HepG2 (cell line): ENCODE data around the gene CCND2. TPM values are rescaled to one million over a fixed set of nuclear protein-coding genes. Genes with fewer than 3 reads are reported as not detected.

Experiments
- ATAC-seq: fragments of 200-7000 bp; cut with Tn5 transposase; 3 replicates; pipeline ENCODE4 v1.9.1; 2020; ENCODE audit warnings: mild to moderate bottlenecking, moderate library complexity
- Bru-seq: library from RNA; stranded (reverse); fragments of 400-500 nt; gene quantifications from one replicate; lab custom pipeline; 2021; lab: Mats Ljungman, UMichigan
- BruChase-seq, 2 experiments: library from RNA; stranded (reverse); fragments of 400-500 nt; gene quantifications; one replicate each; lab custom pipeline; 2021; lab: Mats Ljungman, UMichigan
- BruUV-seq: library from RNA; stranded (reverse); fragments of 400-500 nt; replicated peaks from 2 replicates; lab custom pipeline; 2021; lab: Mats Ljungman, UMichigan
- CTCF ChIA-PET: fragments of 300-600 bp; formaldehyde crosslinking; extraction: SDS; loops from one replicate; lab custom pipeline; 2021; ENCODE audit warnings: low total read pairs, inconsistent platforms, low intra/inter-chr PET ratio; lab: Yijun Ruan, JAX
- POLR2A ChIA-PET: fragments of 350-600 bp; sonication (Branson Sonifier 250); formaldehyde crosslinking; loops from one replicate; lab custom pipeline; 2020; ENCODE audit warnings: antibody characterized with exemption, inconsistent platforms; lab: Yijun Ruan, JAX
- DNase-seq: peaks from one replicate; pipeline ENCODE4 v3.0.0-alpha.2; 2015; ENCODE audit warnings: low spot score
- FAIRE-seq: peaks from 3 replicates; lab custom pipeline; 2011; peaks lifted over from hg19 to GRCh38; lab: Jason Lieb, UNC
- H2AFZ ChIP-seq: one replicate; pipeline ENCODE4 v1.6.1; 2011; ENCODE audit warnings: low read length, inconsistent platforms
- H3K27ac ChIP-seq: fragments of 300-600 bp; 3 replicates; pipeline ENCODE4 v1.8.0; 2011; ENCODE audit warnings: mixed run types, mild to moderate bottlenecking, mixed read lengths, low read length, inconsistent platforms; ENCODE audit not compliant: insufficient read depth; ENCODE audit errors: extremely low read length
- H3K27me3 ChIP-seq, 2 experiments: fragments of 200-600 bp in 1 of 2; 2 replicates in 1 of 2; 3 replicates in 1 of 2; pipeline versions ENCODE4 v1.6.0 to v1.8.0; 2011; ENCODE audit warnings: low read length in 2 of 2, mild to moderate bottlenecking in 2 of 2, moderate library complexity in 2 of 2, inconsistent platforms in 1 of 2; ENCODE audit not compliant: insufficient read depth in 2 of 2, control insufficient read depth in 1 of 2
- H3K36me3 ChIP-seq, 2 experiments: fragments of 200-600 bp in 1 of 2; replicated peaks in 1 of 2; 2 replicates in 1 of 2; 3 replicates in 1 of 2; pipeline versions ENCODE4 v1.5.1 to v1.8.0; 2011; ENCODE audit warnings: low read length in 2 of 2, inconsistent platforms in 1 of 2; ENCODE audit not compliant: insufficient read depth in 2 of 2, control insufficient read depth in 1 of 2
- H3K4me1 ChIP-seq: 2 replicates; pipeline ENCODE4 v1.5.1; 2012; ENCODE audit warnings: low read length, inconsistent platforms; ENCODE audit not compliant: insufficient read depth
- H3K4me2 ChIP-seq: 2 replicates; pipeline ENCODE4 v1.6.0; 2011; ENCODE audit warnings: low read depth, low read length, inconsistent platforms
- H3K4me3 ChIP-seq, 3 experiments: fragments of 200-600 bp in 1 of 3; sonication (generic), shearing (Covaris generic) in 1 of 3; replicated peaks in 1 of 3; 2 replicates each; pipeline ENCODE4 v1.5.1; 2011 to 2016; ENCODE audit warnings: low read length in 3 of 3, inconsistent platforms in 2 of 3, low read depth in 2 of 3, mild to moderate bottlenecking in 2 of 3, control low read depth in 1 of 3, mixed read lengths in 1 of 3; ENCODE audit not compliant: insufficient read depth in 1 of 3
- H3K79me2 ChIP-seq: one replicate; pipeline ENCODE4 v1.6.1; 2011; ENCODE audit warnings: low read length, inconsistent platforms; ENCODE audit not compliant: insufficient read depth
- H3K9ac ChIP-seq: 2 replicates; pipeline ENCODE4 v1.6.0; 2011; ENCODE audit warnings: mild to moderate bottlenecking, low read depth, low read length, inconsistent platforms; ENCODE audit not compliant: insufficient read depth
- H3K9me3 ChIP-seq: 2 replicates; pipeline ENCODE4 v1.5.1; 2012; ENCODE audit warnings: mild to moderate bottlenecking, low read length
- H4K20me1 ChIP-seq: 2 replicates; pipeline ENCODE4 v1.6.0; 2011; ENCODE audit warnings: inconsistent platforms, mild to moderate bottlenecking, low read length, moderate library complexity; ENCODE audit not compliant: insufficient read depth
- GATAD1 ChIP-seq: IDR thresholded peaks from 2 replicates; pipeline ENCODE4 v1.6.1; 2016; ENCODE audit warnings: missing genetic modification reagents, missing compliant biosample characterization
- HMGXB3 ChIP-seq: sonication (generic); formaldehyde crosslinking; IDR thresholded peaks from 2 replicates; pipeline ENCODE4 v1.4.0; 2020; ENCODE audit warnings: missing genetic modification reagents, borderline replicate concordance
- HMGXB4 ChIP-seq, 2 experiments: sonication (generic) in 1 of 2; formaldehyde crosslinking in 1 of 2; IDR thresholded peaks; 2 replicates each; pipeline versions ENCODE4 v1.4.0 to v1.6.1; 2018 to 2020; ENCODE audit warnings: missing genetic modification reagents in 2 of 2, borderline replicate concordance in 1 of 2, low read depth in 1 of 2, mild to moderate bottlenecking in 1 of 2, missing biosample characterization in 1 of 2
- HOXA9 ChIP-seq: sonication (generic); formaldehyde crosslinking; IDR thresholded peaks from 2 replicates; pipeline ENCODE4 v1.8.1; 2022; ENCODE audit warnings: missing genetic modification reagents, mild to moderate bottlenecking, moderate library complexity, borderline replicate concordance
- KAT7 ChIP-seq: IDR thresholded peaks from 2 replicates; pipeline ENCODE4 v1.6.1; 2018; ENCODE audit warnings: borderline replicate concordance, missing compliant biosample characterization
- MXD1 ChIP-seq: sonication (generic); formaldehyde crosslinking; IDR thresholded peaks from 2 replicates; pipeline ENCODE4 v1.4.0; 2020; ENCODE audit warnings: mild to moderate bottlenecking, missing genetic modification reagents
- SATB2 ChIP-seq: sonication (generic); formaldehyde crosslinking; IDR thresholded peaks from 2 replicates; pipeline ENCODE4 v1.5.0; 2020; ENCODE audit warnings: missing genetic modification reagents
- SMARCC2 ChIP-seq: fragments of 450-650 bp; IDR thresholded peaks from 2 replicates; pipeline ENCODE4 v1.6.1; 2017; ENCODE audit warnings: antibody characterized with exemption, mild to moderate bottlenecking
- ZFP36L2 ChIP-seq: sonication (generic); formaldehyde crosslinking; IDR thresholded peaks from 2 replicates; pipeline ENCODE4 v1.4.0; 2020; ENCODE audit warnings: missing genetic modification reagents
- ZNF354B ChIP-seq: sonication (generic); formaldehyde crosslinking; IDR thresholded peaks from 2 replicates; pipeline ENCODE4 v1.8.0; 2022; ENCODE audit warnings: mild to moderate bottlenecking, missing genetic modification reagents
- ZNF737 ChIP-seq: sonication (generic); formaldehyde crosslinking; IDR thresholded peaks from 2 replicates; pipeline ENCODE4 v1.5.0; 2020; ENCODE audit warnings: missing genetic modification reagents, mild to moderate bottlenecking, borderline replicate concordance
- WGBS: methylation state at CpG from one replicate; pipeline ENCODE4 v1.1.6; 2017; ENCODE audit warnings: low lambda C conversion rate; 5-methylcytosine and 5-hydroxymethylcytosine counted together
- in situ Hi-C: cut with HindIII; loops from 2 replicates; pipeline ENCODE4 v1.10.0; 2017; ENCODE audit warnings: low pct_unique_long_range_greater_than_20kb; ENCODE audit not compliant: extremely low pct_ligation_motif_present
- intact Hi-C: fragments of 100-400 bp; cut with micrococcal nuclease; formaldehyde crosslinking; loops from one replicate; pipeline ENCODE4 v1.10.0; 2022; ENCODE audit not compliant: unreplicated experiment
- long read RNA-seq, 2 experiments: library from RNA in 1 of 2; library from polyadenylated mRNA in 1 of 2; stranded (forward) in 1 of 2; unstranded in 1 of 2; transcript quantifications; one replicate each; pipeline ENCODE4 v2.0.0, GENCODE V29; 2019 to 2022
- polyA minus RNA-seq, 3 experiments: library from RNA; depleted of rRNA, polyadenylated mRNA; stranded (reverse); fragments of >200 nt; gene quantifications; 2 replicates each; pipeline ENCODE4 v1.2.3, GENCODE V29; 2011; ENCODE audit warnings: low replicate concordance in 1 of 3
- polyA plus RNA-seq, 8 experiments: library from polyadenylated mRNA; depleted of rRNA in 3 of 8; stranded (reverse) in 7 of 8; unstranded in 1 of 8; fragments of >200 nt; fragmentation: Illumina TruSeq in 4 of 8; extraction: Trizol in 4 of 8; gene quantifications; 2 replicates each; pipeline versions ENCODE4 v1.2.1 to v1.2.3, GENCODE V29; 2011 to 2016; ENCODE audit warnings: low read depth in 4 of 8, missing spikeins in 1 of 8, mixed read lengths in 1 of 8; ENCODE audit not compliant: insufficient read depth in 1 of 8
- total RNA-seq, 5 experiments: library from RNA; depleted of rRNA; stranded (reverse); fragments of >200 nt; fragmentation: Illumina TruSeq; extraction: Trizol; gene quantifications; 2 replicates each; pipeline ENCODE4 v1.2.3, GENCODE V29; 2016; ENCODE audit warnings: low read depth in 1 of 5

The CCND2 gene
- total RNA-seq (2016; rRNA removed; fragmentation: Illumina TruSeq; extraction: Trizol) (1.1 and 1.4 TPM in 2 replicates), polyA plus RNA-seq (2011; rRNA removed) (0.61 and 0.90 TPM in 2 replicates), polyA minus RNA-seq (2011; rRNA and poly(A)+ RNA removed; ENCODE audit: low replicate concordance) (2.3 and 2.5 TPM in 2 replicates), Bru-seq, nascent RNA (percentile 52 among the genes with signal in this experiment), BruChase-seq, experiment 1, labeled RNA remaining after a 6-hour chase (percentile 80 among the genes with signal in this experiment), BruChase-seq, experiment 2, labeled RNA remaining after a 2-hour chase (percentile 69 among the genes with signal in this experiment)
- 0.09 and 0.20 TPM in 2 replicates for total RNA-seq (2016; cell fraction: cytosol; rRNA removed; fragmentation: Illumina TruSeq; extraction: Trizol; ENCODE audit: low read depth)
- total RNA-seq (2016; cell fraction: insoluble cytoplasmic fraction; rRNA removed; fragmentation: Illumina TruSeq; extraction: Trizol), result 1.1 and 1.3 TPM in 2 replicates
- 0.28 and 0.34 TPM in 2 replicates for total RNA-seq (2016; cell fraction: membrane; rRNA removed; fragmentation: Illumina TruSeq; extraction: Trizol)
- total RNA-seq (2016; cell fraction: nucleus; rRNA removed; fragmentation: Illumina TruSeq; extraction: Trizol), result 1.3 and 1.4 TPM in 2 replicates
- 0.34 and 0.68 TPM in 2 replicates for polyA plus RNA-seq (2011; cell fraction: cytosol; rRNA removed)
- polyA plus RNA-seq (2011; cell fraction: nucleus; rRNA removed), result 1.3 and 1.6 TPM in 2 replicates
- 0.36 and 0.44 TPM in 2 replicates for polyA plus RNA-seq (2012)
- 0.06 and 0.07 TPM in 2 replicates for polyA plus RNA-seq (2016; cell fraction: cytosol; fragmentation: Illumina TruSeq; extraction: Trizol; ENCODE audit: low read depth)
- 0.34 and 0.55 TPM in 2 replicates for polyA plus RNA-seq (2016; cell fraction: insoluble cytoplasmic fraction; fragmentation: Illumina TruSeq; extraction: Trizol; ENCODE audit: low read depth)
- 0.05 and 0.07 TPM in 2 replicates for polyA plus RNA-seq (2016; cell fraction: membrane; fragmentation: Illumina TruSeq; extraction: Trizol; ENCODE audit: low read depth)
- polyA plus RNA-seq (2016; cell fraction: nucleus; fragmentation: Illumina TruSeq; extraction: Trizol; ENCODE audit: insufficient read depth, low read depth), result 0.85 and 1.2 TPM in 2 replicates
- polyA minus RNA-seq (2011; cell fraction: cytosol; rRNA and poly(A)+ RNA removed), result 1.4 and 2.3 TPM in 2 replicates
- 1.3 and 2.0 TPM in 2 replicates for polyA minus RNA-seq (2011; cell fraction: nucleus; rRNA and poly(A)+ RNA removed)
- long read RNA-seq, experiment 1, result 0 reads
- long read RNA-seq, experiment 2, full-length matches to known transcripts, result 1 of 2 reads
- long read RNA-seq, experiment 2, partial matches to known transcripts, result 1 of 2 reads
- long read RNA-seq, experiment 2, other reads (novel, unspliced or antisense), result 0 of 2 reads

GRCh38 chr12:4273652-4274395, at the start of gene CCND2:
CCND2 (plus strand) TSS chr12:4273762; CDS start chr12:4274041, 279 bp downstream.
- peak within 1 kb of the TSS; percentile 18; the same call in 1 of the 2 replicates for H3K4me2 ChIP-seq
- DNase-seq, result no peak
- no peak within 1 kb of the TSS for H3K27ac ChIP-seq
- intact Hi-C loops (no loop called here), in situ Hi-C loops (loop anchor here (10.0 kb wide), 1 partner anchor 969 kb away; no protein-coding TSS in a partner anchor)
- no peaks in the 10 kb centered on the region for H3K9me3 ChIP-seq
- WGBS, result 10% methylated on average over 32 of the region's 52 CpGs
- peaks cover 27 to 74% of the 10 kb centered on the region in 2 experiments for H3K27me3 ChIP-seq
- no peak within 1 kb of the TSS for H2AFZ ChIP-seq
- ATAC-seq, result peak; percentile 12; the same call in 1 of the 3 replicates
- H3K4me1 ChIP-seq, result peaks cover 60% of the 10 kb centered on the region
- no peaks in the 10 kb centered on the region; the same call in 1 of the 2 replicates for H4K20me1 ChIP-seq
- no peak within 1 kb of the TSS for H3K9ac ChIP-seq
- FAIRE-seq, result no peak
- no peaks in the 10 kb centered on the region for H3K79me2 ChIP-seq
- H3K36me3 ChIP-seq, result no peaks in the 10 kb centered on the region
- BruUV-seq, result no TSS peak
- ChIA-PET CTCF (no interaction called here), POLR2A (interaction anchor here (0.6 kb wide), 1 partner anchor 19 kb away, joined by 3 read pairs; no protein-coding TSS in a partner anchor)
- H3K4me3 ChIP-seq, result peak within 1 kb of the TSS in 1 of 3 experiments; percentile 33; a peak in 1 of 6 replicates
- no peak for TF ChIP-seq HMGXB4 (CRISPR knock-in tag; IDR thresholded peaks at IDR 0.05; ENCODE audit: borderline replicate concordance in 1 of 2, low read depth in 1 of 2)
- TF ChIP-seq ZFP36L2 (CRISPR knock-in tag), result no peak
- no peak for TF ChIP-seq HOXA9 (CRISPR knock-in tag)
- TF ChIP-seq GATAD1 (CRISPR knock-in tag), result no peak
- no peak for TF ChIP-seq ZNF737 (CRISPR knock-in tag)
- TF ChIP-seq KAT7, result no peak
- TF ChIP-seq SATB2 (CRISPR knock-in tag), result no peak
- no peak for TF ChIP-seq MXD1
- no peak for TF ChIP-seq ZNF354B (CRISPR knock-in tag)
- no peak for TF ChIP-seq SMARCC2
- no peak for TF ChIP-seq HMGXB3
